Inflammatory macrophage treated with lipopolysaccharide for 1 hour (primary cell): ENCODE results near the gene MBNL2.
A peak's percentile ranks its signal among the peaks of the same experiment; 100 is the strongest.

ENCODE experiments used
- DNase-seq, 2 donors: peaks; one replicate each; pipeline ENCODE4 v3.0.0-alpha.2; 2020 to 2022

Gene MBNL2

DNA sequence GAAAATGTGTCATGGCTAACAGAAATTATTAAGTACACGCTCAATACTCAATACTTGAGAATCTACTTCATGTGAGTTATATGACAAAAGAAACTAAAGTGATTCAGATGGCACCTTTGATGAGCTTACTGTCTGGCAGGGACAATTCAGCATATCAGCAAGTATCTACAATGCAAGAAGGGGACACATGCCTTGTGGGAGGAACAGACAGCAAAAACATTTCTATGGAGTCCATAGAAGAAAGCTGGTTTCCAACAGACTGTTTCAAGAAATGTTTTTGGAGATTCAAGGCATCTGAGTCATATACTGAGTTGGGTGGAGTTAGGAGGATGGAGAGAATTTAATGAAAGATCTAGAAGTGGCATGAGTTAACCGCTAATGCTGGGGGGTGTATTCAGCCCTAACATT lies 54.7 kb downstream of the MBNL2 start:
- DNase-seq, result no peak

DNA sequence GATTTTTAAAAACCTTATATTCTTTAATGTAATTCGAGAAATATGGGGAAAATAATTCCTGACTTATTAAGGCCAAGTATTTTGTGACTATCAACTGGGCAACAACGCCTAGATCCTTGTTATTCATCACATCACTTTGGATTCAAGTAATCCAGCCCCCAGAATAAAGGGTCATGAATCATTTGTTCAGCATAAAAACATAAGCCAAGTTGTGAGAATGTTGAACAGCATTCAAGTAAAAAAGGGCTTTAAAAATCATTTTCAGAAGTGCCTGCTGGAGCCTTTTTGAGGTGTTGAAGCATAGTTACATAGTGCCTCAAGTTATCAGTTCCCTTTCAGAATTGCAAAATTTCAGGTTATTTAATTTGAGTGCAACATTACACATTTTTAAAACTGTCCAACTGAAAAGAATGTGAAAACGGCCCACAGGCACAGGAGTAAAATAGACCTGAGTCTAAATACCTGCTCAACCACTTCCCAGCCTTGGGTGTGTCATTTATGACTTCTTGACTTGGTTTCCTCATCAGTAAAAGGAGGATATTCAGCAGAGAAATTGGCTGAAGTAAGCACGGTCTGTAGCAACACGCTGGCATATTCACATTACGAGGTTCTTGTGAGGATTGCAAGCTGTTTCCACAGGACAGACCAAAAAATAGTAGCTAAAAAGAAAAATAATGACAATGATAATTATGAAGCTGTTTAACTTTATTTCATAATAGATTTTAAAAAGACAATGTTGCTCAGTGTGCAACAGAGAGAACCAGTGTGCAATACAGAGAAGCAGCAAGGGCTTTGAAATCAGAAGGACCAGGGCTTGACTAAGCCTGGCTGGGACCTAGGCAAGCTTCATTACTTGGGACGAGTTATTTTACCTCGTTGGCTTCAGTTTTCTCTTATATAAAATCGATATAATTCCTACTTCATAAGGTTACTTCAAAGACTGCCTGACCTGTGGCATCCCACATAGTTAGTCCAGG lies 56.6 kb downstream of the MBNL2 start:
- DNase-seq, result no peak

DNA sequence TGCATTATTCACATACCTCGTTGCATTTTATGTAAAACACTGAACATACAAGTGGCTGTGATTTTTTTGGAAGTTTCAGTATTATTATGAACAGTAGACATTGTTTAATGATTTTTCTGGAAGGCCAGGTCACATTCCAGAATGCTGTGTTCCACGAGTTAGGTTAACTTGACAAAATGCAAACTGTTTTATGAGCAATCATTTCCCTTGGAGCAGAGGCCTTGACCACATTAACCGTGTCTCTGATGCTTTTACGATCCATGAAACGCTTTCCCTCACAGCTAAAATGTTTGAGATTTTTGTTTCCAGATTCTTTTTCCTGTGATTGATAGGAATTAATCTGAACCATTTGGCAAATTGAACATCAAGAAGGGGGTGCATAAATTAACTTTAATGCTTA lies 57.8 kb downstream of the MBNL2 start:
- no peak for DNase-seq

DNA sequence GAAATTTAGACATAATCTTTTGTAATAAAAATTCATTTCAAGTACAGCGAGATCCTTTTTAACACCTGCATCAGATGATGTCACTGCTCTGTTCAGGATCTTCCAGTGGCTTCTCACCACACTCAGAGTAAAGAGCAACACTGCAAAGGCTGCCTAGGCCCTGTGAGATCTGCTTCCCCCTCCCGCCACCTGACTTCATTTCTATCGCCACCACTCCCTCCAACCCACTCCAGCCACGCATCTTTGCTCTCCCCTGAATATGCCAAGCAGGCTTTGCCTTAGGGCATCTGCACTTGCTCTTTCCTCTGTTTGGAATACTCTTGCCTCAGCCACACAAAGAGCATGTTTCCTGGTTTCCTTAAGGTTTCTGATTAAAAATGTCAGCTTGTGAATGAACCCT lies 58.3 kb downstream of the MBNL2 start:
- DNase-seq, result no peak

DNA sequence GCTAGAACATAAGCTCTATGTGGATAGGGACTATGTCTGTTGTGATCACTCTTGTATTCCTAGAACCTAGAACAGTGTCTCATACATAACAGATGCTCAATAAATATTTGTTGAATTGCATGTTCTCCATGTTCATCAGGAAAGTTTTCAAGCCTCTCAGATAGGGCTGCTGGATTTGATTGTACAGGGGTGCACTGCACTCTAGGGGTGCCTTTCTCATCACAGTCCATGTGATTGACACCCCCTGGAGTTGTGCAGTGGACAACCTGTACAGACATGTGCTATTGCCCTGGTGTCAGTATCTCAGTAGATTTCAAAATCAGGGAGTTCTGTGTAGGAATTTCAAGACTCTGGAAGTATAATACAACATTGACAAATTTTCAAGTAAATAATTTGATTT lies 58.9 kb downstream of the MBNL2 start:
- no peak for DNase-seq

DNA sequence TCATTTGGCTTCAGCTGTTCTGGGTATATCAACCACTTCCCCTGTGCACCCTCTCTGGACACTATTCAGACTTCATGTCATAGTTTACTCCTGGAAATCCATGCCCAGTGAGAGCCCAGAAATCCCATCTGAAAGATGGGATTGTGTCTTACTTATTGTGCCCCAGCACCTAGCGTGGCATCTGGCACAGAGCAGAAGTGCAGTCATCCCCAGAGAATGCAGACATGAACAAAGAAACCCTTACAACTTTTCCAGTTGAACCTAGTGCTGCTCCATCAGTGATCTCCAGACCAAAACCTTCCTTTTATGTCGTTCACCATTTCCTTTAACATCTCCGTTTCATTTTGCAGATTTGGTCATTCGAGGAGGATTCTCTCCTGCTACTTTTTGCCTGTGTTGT lies 60.6 kb downstream of the MBNL2 start:
- DNase-seq, result no peak

DNA sequence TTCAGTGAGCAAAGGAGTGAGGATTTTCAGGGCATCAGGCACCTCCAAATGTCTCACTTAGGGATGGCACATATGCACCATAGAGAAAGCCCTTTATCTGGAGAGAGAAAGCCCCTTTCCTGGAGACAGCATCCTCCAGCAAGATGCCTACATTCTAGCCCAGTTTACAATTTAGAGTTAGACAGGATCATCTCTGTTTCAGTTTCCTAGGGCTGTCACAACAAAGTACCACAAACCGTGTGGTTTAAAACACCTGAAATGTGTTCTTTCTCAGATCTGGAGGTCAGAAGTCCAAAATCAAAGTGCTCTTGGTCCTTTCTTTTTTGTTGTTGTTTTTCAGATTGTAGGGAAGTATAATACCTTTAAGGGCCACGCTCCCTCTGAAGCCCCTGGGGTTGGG lies 61.8 kb downstream of the MBNL2 start:
- DNase-seq, result no peak

DNA sequence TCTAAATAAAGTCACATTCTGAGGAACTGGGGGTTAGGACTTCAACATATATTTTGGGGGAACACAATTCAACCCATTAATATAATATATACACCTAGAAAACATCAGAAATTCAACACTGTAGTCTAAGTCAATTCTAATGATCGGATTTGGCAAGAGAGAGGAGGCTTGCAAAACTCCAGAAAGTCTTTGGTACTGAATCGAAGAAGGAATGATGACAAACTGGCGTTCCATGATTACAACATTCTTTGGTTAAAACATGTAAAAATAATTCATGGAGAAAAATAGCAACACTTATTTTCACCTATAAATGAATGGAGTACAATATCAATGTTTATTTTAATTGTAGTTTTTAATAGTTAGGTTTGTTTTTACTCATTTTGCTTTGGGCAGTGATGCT lies 62.4 kb downstream of the MBNL2 start:
- peak; percentile 28 to 49 for DNase-seq

DNA sequence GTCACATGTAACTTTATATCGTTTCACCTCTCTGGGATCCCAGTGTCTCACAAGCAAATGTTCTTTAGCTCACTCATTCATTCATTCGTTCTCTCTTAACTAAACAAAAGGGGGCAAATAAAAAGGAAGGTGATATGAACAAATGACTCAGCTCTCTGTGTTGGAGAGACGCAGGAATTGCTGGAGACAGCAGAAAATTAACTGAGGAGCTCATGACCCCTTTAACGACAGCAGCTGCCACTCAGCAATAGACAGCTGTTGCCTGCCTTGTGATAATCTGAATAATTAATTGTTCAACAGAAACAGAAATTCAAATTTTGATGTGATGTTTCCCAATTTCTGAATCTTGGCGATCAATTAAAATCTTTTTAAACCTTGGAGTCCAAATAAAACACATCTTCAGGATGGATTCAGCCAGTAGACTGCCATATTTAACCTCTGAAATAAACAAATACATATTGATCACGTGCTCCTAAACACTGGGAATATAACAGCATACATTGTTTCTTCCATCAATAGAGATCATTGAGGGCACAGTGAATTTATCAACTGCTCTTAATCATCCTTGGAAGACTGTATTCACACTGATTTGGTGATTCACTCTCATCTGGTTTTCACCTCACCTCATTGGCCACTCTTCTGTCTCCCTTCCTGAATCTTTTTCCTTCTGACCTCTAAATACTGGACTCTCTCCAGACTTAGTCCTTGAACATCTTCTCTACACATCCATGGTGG lies 63.3 kb downstream of the MBNL2 start:
- DNase-seq, result no peak

DNA sequence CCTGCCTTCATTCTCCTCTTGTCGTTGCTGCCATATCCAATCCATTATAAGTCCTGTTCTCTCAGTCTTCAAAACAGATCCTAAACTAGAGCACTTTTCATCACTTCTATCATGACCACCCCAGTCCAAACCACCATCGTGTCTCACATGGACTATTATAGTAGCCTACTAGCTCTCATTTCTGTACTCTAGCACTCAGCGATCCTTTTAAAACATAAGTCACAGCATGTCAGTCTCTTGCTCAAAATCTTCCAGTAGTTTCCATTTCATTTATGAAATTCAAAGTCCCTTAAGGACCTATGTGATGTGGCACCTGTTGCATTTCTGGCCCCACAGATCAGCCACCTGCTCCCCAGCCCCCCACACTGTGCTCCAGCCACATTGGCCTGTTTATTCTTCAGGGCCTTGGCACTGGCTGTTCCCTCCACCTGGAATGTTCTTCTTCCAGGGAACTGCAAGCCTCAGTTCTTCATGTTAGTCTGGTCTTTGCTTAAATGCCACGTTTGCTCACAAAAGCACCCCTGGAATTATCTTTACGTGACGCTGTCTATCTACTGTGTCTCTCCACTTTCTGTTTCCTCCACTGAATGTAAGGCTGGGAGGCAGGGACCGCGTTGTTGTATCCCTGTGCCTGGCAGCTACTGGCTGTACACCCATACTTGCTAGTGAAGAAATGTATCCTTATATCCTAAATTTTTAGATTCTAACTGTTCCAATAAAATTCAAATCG lies 64.3 kb downstream of the MBNL2 start:
- DNase-seq, result no peak

DNA sequence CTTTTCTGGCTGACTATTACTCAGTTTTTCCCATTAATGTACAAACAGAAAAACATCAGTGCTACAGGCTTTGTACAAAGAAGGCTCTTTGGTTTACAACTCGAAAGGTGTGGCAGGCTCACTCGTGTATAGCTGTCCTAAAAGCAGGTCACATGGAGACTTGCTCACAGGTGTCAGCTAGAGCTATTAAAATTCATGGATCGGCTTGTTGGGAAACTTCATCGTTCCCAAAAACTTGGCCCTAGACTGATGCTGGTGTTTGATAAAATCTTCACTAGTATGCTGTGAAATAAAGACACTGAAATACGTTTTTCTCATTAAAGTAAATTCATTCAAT lies 64.9 kb downstream of the MBNL2 start:
- DNase-seq, result no peak

DNA sequence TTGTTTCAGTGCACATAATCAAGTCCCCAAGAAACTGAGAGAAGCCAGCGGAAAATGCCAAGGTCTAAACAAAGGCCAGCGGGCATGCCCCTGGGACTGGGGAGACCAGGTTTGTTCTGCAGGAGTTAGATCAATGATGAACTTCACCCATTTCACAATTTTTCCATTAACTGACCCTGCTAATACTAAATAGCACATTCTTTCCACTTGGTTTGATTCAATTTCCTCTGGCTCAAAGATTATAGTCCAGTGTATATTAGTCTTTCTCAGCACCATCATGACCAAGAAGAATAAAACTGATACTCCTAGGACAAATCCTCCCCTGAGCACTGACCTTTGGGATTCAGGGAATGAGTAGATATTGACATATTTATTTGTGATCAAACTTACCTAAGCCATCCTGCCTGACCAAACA lies 66.4 kb downstream of the MBNL2 start:
- no peak for DNase-seq

DNA sequence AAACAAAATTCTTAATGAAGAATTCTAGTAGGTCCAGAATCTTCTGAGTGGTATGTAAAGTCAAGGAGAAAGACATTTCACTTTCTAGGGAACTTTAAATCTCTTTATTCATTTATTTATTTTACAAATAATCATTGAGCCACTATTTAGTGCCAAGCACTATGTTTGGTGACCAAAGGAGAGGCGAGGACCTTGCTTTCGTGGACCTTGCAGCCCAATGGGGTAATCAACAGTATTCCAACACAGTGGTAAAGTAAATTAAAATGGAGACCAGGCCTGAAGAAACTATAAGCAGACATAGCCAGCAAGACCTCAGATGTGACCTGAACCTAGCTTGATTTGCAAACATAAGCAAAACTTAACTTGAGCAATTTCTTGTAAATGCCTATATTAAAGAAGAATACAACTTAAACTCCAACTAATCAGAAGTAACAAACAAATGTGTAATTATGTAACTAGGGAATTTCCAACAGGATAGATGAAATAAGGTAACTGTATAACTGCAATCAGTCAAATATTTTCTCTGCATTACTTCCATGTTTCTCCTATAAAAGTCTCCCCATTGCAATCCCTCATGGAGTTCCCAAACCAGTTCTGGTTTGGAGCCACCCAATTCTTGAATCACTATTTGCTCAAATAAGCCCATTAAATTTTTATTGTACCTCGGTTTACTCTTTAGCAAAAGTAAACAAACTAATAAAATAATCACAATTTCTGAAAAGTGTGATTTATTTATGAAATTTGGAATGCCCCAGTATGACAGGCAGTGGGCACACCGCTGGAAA lies 67.6 kb downstream of the MBNL2 start:
- DNase-seq, result no peak

DNA sequence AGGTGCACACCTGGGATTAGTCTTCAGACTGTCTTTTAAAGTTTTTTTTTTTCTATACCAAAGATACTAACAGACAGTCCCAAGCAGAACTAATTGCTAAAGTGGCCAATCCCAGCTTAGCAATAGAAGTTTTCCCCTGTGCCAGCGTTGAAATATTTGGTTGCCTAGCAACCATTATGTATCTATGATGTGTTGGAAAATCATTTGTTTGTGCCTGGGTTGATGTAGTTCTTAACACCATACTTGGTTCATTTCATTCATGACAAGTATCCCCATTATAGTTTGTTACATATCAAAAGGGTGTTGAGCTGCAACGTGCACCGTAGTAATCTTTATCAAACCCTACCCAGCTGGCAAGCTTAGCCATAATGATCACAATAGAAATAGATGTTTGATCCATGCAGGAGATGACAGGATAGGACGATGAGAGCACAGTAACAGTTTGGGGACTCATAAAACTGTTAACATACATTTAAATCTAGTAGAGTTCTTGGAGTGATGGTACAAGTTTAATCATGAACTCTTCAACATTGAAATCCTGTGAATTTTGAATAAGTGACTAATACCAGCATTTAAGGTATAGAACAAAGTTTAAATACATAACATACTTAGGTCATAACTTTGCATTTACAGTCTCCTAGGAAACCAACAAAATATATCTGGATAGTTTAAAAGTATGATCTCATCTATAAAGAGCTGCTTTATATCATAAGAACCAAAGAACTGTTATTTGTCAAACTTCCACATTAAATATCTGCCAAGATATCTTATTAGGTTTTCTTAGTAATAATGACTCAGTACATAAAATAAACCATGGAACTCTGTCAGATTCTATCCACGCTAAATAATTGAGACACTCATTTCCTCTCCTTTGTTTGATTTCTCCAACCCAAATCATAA lies 73.4 kb downstream of the MBNL2 start:
- no peak for DNase-seq

DNA sequence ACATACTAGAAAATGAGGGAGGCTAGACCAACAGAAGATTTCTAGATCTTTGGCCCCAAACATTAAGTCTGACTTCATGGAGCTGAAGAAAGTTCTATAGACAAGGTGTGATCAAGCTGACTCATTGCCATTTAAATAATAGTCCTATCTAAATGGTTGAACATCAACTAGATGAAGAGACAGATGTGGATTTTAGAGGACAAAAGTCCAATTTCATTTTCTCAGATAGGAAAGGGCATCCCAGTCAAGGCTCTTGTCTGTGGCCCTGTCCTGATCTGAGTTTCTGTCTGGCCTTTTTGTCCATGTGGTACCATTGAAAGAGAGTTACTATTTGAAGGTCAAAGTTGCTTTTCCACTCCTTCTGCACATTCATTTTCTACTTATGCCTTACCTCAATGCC lies 74.6 kb downstream of the MBNL2 start:
- DNase-seq, result no peak

DNA sequence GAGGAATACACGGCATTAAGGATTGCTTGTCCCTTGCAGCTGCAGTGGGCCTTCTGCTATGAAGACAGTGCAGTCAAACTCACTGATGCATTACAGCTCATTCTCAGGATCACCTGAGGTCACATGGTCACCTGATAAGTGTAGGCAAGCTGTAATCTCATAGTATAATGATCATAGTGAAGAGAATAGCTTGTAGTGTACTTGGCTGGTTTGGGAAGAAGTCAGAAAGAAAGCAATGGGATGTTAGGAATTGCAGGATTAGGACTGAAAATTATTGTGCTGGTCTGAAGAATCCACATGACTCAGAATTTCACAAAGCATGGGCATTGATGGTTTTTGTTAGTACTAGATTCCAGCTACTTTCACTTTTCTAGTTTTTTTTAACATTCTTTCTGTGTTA lies 76.7 kb downstream of the MBNL2 start:
- no peak for DNase-seq

DNA sequence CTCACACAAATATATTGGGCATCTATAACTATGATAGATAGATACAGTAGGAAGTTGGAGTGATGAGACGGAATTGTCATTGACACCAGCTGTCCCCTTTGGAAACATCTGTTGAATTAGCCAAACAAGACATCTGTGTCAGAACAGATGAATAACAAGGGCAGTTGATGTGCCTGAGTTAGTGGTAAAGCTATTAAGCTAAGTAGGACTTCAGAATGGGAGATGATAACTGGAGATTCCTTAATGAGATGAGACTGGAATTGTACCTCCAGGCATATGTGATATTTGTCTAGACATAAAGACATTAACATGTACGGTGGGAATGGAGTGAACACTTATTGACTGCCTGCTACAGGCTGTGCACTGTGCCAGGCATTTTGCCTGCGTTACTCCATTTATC lies 78.7 kb downstream of the MBNL2 start:
- DNase-seq, result no peak

DNA sequence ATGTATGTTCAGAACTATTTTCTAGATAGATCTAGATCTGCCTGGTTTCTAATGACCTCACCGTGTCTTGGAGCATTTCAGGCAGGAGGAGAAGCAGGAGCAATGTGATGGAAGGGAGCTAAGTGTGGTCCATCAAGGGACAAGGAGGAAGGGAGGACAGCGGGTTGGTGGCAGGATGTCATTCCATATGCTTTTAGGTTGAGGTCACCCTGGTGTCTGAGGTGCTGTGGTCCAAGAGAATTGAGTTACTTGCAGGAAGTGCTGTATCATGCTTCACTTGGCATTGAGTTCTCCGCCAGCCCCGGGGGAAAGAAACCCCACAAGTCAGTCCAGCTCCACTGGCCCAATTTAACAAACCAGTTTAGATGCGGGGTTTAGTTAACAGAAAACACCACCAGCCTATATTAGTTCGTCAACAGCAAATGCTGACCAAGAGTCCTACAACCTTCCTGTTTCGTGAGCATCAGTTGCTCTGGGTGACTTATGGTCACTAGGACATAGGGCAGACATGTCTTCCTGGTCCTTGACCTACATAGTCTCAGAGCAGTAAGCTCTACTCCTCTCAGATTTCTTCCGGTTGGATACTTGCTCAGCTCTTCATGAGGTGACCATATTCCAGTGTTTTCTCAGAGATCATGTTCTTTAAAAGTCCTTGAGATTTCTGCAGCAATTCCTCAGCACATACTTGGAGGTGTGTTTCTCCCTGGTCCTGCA lies 79.4 kb downstream of the MBNL2 start:
- DNase-seq, result no peak

DNA sequence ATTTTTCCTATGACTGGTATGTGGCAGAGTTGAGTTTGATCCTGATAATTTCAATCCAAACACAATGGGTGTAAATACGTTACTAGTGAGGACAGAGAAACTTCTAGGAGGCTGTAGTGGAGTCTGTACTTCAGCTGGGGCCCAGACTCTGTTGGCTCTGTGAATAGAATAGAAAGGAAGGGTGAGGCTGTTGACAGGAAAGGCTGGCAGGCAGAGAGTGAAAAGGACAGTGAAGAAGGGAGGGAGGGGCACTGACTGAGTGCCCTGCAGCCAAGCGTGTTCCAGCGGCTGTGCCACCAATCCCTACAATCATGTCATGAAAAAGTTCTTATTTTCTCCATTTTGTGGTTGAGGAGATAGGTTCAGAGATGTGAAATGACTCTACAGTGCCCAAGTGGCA lies 80.5 kb downstream of the MBNL2 start:
- no peak for DNase-seq

DNA sequence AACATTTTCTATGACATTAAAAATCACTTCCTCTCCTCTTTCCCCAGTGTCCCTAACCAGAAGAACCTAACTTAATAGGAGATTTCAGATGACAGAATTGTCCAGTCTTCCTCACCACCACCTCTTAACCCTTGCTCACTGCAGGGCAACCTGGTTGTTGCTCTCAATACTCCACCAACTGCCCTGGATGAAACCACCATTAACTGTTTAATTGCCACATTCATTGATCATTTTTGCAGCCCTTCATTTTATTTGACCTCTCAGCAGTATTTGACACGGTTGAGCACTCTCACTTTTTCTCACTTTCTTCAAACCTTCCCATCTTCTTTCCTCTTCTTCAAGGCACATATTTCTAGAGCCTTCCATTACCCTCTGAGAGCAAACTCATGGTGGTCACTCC lies 84.0 kb downstream of the MBNL2 start:
- DNase-seq, result no peak

DNA sequence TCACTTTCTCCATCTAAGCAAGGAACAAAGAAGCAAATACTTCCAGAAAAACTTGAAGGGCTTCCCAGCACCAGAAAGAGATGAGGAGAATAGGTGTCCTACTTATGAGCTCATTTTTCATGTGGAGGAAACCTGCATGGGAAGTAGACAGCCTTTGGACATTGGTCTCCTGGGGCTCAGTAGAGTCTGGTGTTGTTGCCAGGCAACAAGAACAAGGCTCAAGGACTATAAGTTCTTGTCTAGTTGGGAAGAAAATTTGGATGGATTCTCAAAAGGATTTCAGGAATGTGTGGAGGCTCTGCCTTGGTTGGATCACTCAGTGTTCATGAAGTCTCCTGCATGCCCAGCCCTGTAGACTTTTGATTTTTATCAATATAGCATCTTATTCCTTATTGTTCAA lies 84.5 kb downstream of the MBNL2 start:
- no peak for DNase-seq
